Measurements from ENCODE around the gene RPL27. TPM values are rescaled to one million over a fixed set of nuclear protein-coding genes. Genes with fewer than 3 reads are reported as not detected.

Gene RPL27
- total RNA-seq, 2 donors from 2014 or later, result 1,142 to 1,191 TPM

DNA sequence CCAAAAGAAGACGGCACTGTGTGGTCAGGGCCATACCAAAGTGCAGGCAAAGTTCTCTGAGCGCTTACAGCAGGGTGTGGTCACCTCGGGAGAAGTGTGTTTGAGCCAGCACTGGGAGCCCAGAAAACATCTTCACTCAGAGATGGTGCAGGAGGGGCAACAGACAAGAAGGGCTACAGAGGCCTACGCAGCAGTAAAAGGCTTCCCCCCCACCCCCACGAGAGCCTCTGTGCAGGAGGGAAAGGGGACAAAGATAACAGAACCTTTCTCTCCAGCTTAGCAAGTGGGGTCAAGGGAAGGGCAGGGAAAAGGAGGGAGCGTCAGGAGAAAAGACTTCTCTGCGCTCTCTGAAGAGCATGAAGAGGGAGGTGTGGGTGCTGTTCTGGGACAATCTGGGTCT, 21.2 kb downstream of the RPL27 start:
- no peak overlapping the region for H3K27ac Mint-ChIP-seq

GRCh38 chr17:43020030-43020621, 21.9 kb downstream of the RPL27 start:
- no peak for DNase-seq
- H3K27me3 Mint-ChIP-seq (ENCODE audit: low read depth), result peaks cover under 1% of the 10 kb centered on the region
- H3K27ac Mint-ChIP-seq, result no peak overlapping the region
- no peak for ATAC-seq (replicated peaks in 1 of 2)
- H3K4me3 Mint-ChIP-seq, result peak overlapping the region; percentile 92 to 93
- H3K36me3 Mint-ChIP-seq (ENCODE audit: insufficient read depth in 2 of 2), result no peaks in the 10 kb centered on the region
- H3K4me1 Mint-ChIP-seq (ENCODE audit: low read depth), result peaks cover 15% of the 10 kb centered on the region
- H3K9me3 Mint-ChIP-seq, result no peaks in the 10 kb centered on the region

More for the DNA sequence above, 21.2 kb downstream of the RPL27 start:
- DNase-seq (no peak), ATAC-seq (replicated peaks in 1 of 2) (no peak)
- Mint-ChIP-seq H3K9me3 (no peaks in the 10 kb centered on the region), H3K4me3 (no peak overlapping the region), H3K4me1 (ENCODE audit: low read depth) (peaks cover 10% of the 10 kb centered on the region), H3K36me3 (ENCODE audit: insufficient read depth in 2 of 2) (no peaks in the 10 kb centered on the region), H3K27me3 (ENCODE audit: low read depth) (no peaks in the 10 kb centered on the region)

DNA sequence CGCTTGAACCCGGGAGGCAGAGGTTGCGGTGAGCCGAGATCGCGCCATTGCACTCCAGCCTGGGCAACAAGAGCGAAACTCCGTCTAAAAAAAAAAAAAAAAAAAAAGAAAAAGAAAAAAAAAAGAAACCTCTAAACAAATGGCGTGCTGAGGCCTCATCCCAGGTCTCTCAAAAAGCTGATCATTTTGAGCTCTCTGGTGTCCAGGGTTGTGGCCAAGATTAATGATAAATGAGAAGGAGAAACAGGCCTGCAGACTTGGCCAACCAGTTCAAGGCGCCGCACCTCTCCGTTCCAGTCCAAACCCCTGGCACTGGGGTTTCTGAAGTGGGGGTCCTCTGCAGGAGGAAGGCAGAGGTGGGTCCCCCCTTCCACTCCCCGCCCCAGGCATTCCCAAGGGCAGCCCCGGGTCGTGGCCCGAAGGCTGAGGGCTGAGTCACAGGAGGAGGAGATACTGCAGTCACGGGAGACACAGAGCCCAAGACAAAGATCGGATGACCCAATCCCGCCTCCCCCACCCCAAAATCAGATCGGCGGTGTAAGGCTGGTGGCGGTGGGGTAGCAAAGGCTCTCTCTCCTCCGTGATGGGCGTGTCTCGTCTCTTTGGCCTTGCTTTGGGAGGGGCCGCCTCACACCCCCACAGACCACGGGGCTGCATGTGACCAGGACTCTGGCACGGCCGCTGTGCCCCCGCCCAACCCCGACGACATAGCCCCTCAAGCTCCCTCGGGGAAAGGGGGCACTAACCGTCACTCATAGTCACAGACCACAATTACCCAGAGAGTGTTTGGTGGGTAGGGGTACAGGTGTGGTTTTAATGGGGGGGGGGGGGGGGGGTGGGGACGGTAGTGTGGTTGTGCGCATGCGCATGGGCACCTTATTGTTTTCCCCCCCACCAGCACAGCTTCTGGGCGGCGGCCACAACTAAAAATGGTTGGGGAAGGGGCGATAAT, 22.8 kb downstream of the RPL27 start:
- Mint-ChIP-seq H3K4me1 (ENCODE audit: low read depth) (peaks cover 19% of the 10 kb centered on the region), H3K27me3 (ENCODE audit: low read depth) (peaks cover 9% of the 10 kb centered on the region), H3K36me3 (ENCODE audit: insufficient read depth in 2 of 2) (no peaks in the 10 kb centered on the region), H3K27ac (no peak overlapping the region), H3K9me3 (no peaks in the 10 kb centered on the region), H3K4me3 (peak overlapping the region; percentile 92 to 93)
- DNase-seq (peak in 1 of 2 donors; percentile 30), ATAC-seq (replicated peaks in 1 of 2) (no peak)

- Mint-ChIP-seq H3K27ac (peak within 1 kb of the TSS; percentile 63), H3K4me1 (ENCODE audit: low read depth) (peaks cover 19% of the 10 kb centered on the region), H3K36me3 (ENCODE audit: insufficient read depth in 2 of 2) (no peaks in the 10 kb centered on the region), H3K27me3 (ENCODE audit: low read depth) (peaks cover 9% of the 10 kb centered on the region), H3K4me3 (peak within 1 kb of the TSS; percentile 92 to 93), H3K9me3 (no peaks in the 10 kb centered on the region)
- ATAC-seq (replicated peaks in 1 of 2), result peak; percentile 65 to 66
- peak; percentile 65 to 73 for DNase-seq
Observed at GRCh38 chr17:43021741-43022512, 23.7 kb downstream of the RPL27 start, which contains the start of gene VAT1. Gene VAT1, minus strand, starts transcription at chr17:43022385. Its CDS starts 63 bp downstream, at chr17:43022322.

GRCh38 chr17:43024407-43025289, 26.4 kb downstream of the RPL27 start, which contains the start of gene RND2:
Gene RND2, plus strand, starts transcription at chr17:43025231. Its CDS starts 117 bp downstream, at chr17:43025348.
- DNase-seq (peak; percentile 78 to 82), ATAC-seq (replicated peaks in 1 of 2) (peak; percentile 61)
- no peaks in the 10 kb centered on the region for H3K36me3 Mint-ChIP-seq (ENCODE audit: insufficient read depth in 2 of 2)
- H3K4me3 Mint-ChIP-seq, result peak within 1 kb of the TSS; percentile 82 to 96
- H3K27ac Mint-ChIP-seq, result peak within 1 kb of the TSS; percentile 64
- H3K9me3 Mint-ChIP-seq, result no peaks in the 10 kb centered on the region
- H3K4me1 Mint-ChIP-seq (ENCODE audit: low read depth), result peaks cover 19% of the 10 kb centered on the region
- peaks cover 9% of the 10 kb centered on the region for H3K27me3 Mint-ChIP-seq (ENCODE audit: low read depth)

- DNase-seq (no peak), ATAC-seq (replicated peaks in 1 of 2) (no peak)
- Mint-ChIP-seq H3K4me3 (peak overlapping the region; percentile 81 to 85), H3K27me3 (ENCODE audit: low read depth) (peaks cover 9% of the 10 kb centered on the region), H3K4me1 (ENCODE audit: low read depth) (peaks cover 19% of the 10 kb centered on the region), H3K36me3 (ENCODE audit: insufficient read depth in 2 of 2) (no peaks in the 10 kb centered on the region), H3K9me3 (no peaks in the 10 kb centered on the region), H3K27ac (peak overlapping the region; percentile 46)
Observed at GRCh38 chr17:43025290-43025657, 27.1 kb downstream of the RPL27 start.

DNA sequence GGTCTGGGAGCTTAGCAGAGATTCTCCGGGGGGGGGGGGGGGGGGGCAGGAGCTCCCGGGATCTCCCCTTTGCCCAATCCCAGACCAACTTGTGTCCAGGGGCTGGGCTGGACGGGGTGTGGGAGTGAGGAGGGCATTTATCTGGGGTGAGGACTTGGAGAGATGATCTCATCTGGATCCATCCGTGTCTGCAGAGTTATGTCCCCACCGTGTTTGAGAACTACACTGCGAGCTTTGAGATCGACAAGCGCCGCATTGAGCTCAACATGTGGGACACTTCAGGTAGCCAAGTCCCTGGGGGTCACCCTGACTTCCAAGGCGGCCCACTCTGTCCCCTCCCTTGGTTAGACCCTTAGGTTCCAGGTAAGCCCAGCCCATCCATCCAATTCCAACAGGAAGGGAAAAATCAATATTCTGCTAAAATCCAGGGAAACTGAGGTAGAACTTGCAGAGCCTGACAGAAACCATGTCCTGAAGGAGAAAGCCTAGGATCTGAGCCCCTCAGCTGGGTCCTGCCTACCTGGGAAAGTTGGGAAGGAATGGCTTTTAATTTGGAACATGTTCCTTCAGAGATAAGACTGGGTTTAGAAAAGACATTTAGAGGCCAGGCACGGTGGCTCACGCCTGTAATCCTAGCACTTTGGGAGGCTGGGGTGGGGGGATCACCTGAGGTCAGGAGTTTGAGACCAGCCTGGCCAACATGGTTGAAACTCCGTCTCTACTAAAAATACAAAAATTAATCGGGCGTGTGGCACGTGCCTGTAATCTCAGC, 27.7 kb downstream of the RPL27 start:
- peaks cover 9% of the 10 kb centered on the region for H3K27me3 Mint-ChIP-seq (ENCODE audit: low read depth)
- no peaks in the 10 kb centered on the region for H3K36me3 Mint-ChIP-seq (ENCODE audit: insufficient read depth in 2 of 2)
- DNase-seq, result no peak
- peak overlapping the region; percentile 81 to 85 for H3K4me3 Mint-ChIP-seq
- no peak overlapping the region for H3K27ac Mint-ChIP-seq
- no peaks in the 10 kb centered on the region for H3K9me3 Mint-ChIP-seq
- H3K4me1 Mint-ChIP-seq (ENCODE audit: low read depth), result peaks cover 17% of the 10 kb centered on the region
- no peak for ATAC-seq (replicated peaks in 1 of 2)

DNA sequence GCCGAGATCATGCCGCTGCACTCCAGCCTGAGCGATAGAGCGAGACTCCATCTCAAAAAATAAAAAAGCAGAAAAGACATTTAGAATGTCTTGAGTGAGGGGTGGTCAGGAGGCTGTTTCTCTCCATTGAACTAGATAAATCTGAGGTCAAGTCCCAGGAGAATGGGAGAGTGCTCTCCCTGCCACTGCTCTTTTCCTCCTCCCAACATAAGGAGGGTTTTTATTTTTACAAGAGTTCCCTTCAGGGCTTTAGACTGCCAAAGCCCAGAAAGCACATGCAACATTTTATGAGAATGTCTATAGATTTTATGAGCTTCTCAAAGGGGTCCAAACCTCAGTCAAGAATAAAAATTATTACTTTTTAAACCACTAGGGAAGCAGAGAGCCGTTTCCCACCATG, 28.4 kb downstream of the RPL27 start:
- Mint-ChIP-seq H3K9me3 (no peaks in the 10 kb centered on the region), H3K36me3 (ENCODE audit: insufficient read depth in 2 of 2) (no peaks in the 10 kb centered on the region), H3K27me3 (ENCODE audit: low read depth) (peaks cover 9% of the 10 kb centered on the region), H3K4me1 (ENCODE audit: low read depth) (peaks cover 13% of the 10 kb centered on the region), H3K4me3 (no peak overlapping the region), H3K27ac (no peak overlapping the region)
- DNase-seq, result no peak
- ATAC-seq (replicated peaks in 1 of 2), result no peak

DNA sequence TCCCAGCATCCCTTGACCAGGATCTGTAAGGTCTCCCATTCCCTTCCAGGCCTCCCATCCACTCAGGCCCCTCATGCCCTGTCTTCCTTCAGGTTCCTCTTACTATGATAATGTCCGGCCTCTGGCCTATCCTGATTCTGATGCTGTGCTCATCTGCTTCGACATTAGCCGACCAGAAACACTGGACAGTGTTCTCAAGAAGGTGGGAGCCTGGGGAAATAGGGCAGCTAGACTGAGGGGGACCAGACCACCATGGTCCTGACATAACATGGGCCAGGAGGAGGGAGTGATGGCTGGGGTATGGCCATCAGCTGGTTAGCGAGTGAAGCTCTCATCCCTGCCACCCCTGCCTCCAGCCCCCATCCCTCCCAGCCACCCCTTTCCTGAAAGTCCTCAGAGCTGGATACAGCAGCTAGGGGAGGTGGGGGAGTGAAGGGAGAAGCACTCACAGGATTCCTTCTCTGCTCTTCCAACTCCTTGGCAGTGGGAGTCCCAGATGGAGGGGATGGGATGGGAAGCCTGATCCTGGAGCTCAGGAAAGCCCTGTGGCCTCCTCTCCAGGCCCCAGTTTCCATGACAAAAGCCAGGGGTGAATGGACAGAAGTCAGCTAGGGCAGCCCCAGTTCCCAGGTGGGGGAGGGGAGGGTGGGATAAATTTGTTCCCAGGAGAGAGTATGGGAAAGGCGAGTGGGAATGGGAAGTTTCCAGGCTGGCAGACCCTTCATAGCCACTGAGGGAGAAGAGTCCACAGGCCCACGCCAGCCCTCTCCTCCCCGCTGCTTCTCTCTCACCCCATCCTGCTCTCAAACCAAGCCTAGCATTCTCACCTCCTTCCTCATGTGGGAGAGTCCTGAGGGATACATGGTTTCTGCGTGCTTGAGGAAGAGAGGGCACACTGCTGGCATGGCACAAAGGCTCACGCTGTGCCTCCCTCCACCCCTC, 29.1 kb downstream of the RPL27 start:
- H3K36me3 Mint-ChIP-seq (ENCODE audit: insufficient read depth in 2 of 2), result no peaks in the 10 kb centered on the region
- H3K9me3 Mint-ChIP-seq, result no peaks in the 10 kb centered on the region
- ATAC-seq (replicated peaks in 1 of 2) (no peak), DNase-seq (no peak)
- no peak overlapping the region for H3K27ac Mint-ChIP-seq
- no peak overlapping the region for H3K4me3 Mint-ChIP-seq
- H3K4me1 Mint-ChIP-seq (ENCODE audit: low read depth), result peaks cover 13% of the 10 kb centered on the region
- H3K27me3 Mint-ChIP-seq (ENCODE audit: low read depth), result peaks cover 9% of the 10 kb centered on the region

DNA sequence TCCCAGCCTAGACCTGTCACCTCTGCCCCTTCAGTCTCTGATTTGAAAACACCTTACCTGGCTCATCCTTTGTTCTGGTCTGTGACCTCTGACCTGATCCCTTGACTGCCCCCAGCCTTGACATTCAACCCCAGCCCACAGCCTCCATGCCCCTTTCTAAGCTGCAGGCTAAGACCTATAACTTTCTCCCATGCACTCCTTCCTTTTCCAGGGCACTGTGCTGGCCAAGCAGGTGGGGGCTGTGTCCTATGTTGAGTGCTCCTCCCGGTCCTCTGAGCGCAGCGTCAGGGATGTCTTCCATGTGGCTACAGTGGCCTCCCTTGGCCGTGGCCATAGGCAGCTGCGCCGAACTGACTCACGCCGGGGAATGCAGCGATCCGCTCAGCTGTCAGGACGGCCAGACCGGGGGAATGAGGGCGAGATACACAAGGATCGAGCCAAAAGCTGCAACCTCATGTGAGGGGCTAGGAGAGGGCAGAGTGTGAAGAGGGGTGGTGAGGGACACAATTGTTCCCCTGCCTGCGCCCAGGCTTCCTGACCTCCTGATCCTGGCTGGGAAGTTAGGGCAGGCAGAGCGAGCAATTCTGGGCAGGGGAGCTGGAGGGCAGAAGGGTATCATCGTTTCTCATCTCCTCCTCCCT, 30.1 kb downstream of the RPL27 start:
- no peak overlapping the region for H3K27ac Mint-ChIP-seq

More for the DNA sequence above, 30.1 kb downstream of the RPL27 start:
- no peaks in the 10 kb centered on the region for H3K36me3 Mint-ChIP-seq (ENCODE audit: insufficient read depth in 2 of 2)
- peaks cover 13% of the 10 kb centered on the region for H3K4me1 Mint-ChIP-seq (ENCODE audit: low read depth)
- no peaks in the 10 kb centered on the region for H3K9me3 Mint-ChIP-seq
- H3K4me3 Mint-ChIP-seq, result no peak overlapping the region
- ATAC-seq (replicated peaks in 1 of 2) (no peak), DNase-seq (no peak)
- peaks cover 9% of the 10 kb centered on the region for H3K27me3 Mint-ChIP-seq (ENCODE audit: low read depth)
